ENCODE results near the gene PLEK.

Gene PLEK

DNA sequence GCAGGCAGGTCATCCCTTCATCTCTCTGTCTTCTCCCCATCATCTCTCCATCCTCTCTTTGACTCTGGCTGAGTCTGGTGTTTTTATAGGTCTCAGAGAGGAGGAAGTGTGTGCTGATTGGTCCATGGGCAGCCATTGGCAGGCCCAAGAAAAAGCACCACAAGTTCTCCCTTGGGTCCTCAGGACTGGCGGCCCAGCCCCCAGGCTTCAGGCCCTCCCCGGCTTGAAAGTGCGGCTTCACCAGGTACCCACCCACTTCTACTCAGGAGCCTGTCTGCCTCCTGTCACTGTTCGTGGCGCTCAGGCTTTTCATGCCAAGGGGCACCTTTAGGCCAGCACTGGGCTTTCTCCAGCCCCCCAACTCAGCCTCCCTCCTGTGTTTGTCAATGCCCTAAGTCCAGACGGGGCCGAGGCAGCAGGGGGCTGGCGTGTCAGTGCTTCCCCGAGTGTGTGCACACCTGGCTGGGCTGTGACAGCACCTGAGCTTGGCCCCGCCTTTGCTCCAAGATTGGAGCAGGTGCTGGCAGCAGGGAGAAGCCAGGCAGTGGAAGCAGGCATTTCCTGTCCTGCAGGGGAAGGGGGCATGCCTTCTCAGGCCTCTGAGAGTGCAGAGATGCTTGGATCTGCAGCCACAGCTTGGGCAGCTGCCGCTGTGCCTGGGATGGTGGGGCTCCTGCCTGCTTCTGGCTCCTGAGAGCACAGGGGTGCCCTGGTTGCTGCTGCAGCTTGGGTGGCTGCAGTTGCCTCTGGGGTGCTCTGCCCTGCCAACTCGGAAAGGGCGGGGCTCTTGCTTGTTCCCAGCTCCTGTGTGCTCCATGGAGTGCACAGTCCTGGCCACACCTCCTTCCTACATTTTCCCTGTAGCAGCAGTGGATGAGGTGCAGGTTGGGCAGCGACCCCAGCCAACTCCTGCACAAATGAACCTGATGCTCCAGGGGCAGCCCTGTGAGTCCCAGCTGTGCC is 67.9 kb downstream of the PLEK start:
- Histone ChIP-seq H3K4me1 (peaks cover 0 to 42% (median 17%) of the 10 kb centered on the region in 4 donors), H3K27me3 (no peaks in the 10 kb centered on the region), H3K27ac (no peak overlapping the region), H3K9me3 (no peaks in the 10 kb centered on the region), H3K4me3 (no peak overlapping the region), H3K36me3 (no peaks in the 10 kb centered on the region)
- intact Hi-C loops (cut with DNase I; ENCODE audit: low total_unique reads) = no loop called here
- TF ChIP-seq, protein P1, sequence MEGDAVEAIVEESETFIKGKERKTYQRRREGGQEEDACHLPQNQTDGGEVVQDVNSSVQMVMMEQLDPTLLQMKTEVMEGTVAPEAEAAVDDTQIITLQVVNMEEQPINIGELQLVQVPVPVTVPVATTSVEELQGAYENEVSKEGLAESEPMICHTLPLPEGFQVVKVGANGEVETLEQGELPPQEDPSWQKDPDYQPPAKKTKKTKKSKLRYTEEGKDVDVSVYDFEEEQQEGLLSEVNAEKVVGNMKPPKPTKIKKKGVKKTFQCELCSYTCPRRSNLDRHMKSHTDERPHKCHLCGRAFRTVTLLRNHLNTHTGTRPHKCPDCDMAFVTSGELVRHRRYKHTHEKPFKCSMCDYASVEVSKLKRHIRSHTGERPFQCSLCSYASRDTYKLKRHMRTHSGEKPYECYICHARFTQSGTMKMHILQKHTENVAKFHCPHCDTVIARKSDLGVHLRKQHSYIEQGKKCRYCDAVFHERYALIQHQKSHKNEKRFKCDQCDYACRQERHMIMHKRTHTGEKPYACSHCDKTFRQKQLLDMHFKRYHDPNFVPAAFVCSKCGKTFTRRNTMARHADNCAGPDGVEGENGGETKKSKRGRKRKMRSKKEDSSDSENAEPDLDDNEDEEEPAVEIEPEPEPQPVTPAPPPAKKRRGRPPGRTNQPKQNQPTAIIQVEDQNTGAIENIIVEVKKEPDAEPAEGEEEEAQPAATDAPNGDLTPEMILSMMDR (IDR thresholded peaks at IDR 0.05) = no peak
- DNase-seq = no peak

DNA sequence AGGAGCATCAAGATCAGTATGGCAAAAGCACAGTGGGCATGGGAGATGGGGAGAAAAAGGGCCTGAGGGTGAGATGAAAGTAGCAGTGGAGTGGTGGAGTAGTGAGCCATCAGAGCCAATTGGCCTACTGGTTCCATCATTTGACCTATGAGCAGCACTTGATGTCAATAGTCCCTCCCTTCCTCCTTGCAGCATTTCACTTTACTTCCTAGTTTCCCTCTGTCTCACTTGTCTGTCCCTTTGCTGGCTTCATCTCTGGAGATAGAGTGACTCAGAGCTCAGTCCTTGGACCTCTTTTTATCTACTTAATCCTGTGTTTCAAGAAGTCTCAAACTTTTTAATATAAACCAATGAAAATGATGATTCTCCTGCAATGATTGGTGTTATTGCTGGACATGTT is 69.9 kb downstream of the PLEK start:
- Histone ChIP-seq H3K4me1 (peaks cover 0 to 45% (median 20%) of the 10 kb centered on the region in 4 donors), H3K27me3 (no peaks in the 10 kb centered on the region), H3K36me3 (no peaks in the 10 kb centered on the region), H3K9me3 (no peaks in the 10 kb centered on the region), H3K4me3 (no peak overlapping the region), H3K27ac (peak overlapping the region; percentile 69 to 83)
- DNase-seq = no peak
- intact Hi-C loops (cut with DNase I; ENCODE audit: low total_unique reads) = no loop called here
- TF ChIP-seq, protein P1 (IDR thresholded peaks at IDR 0.05) = no peak

DNA sequence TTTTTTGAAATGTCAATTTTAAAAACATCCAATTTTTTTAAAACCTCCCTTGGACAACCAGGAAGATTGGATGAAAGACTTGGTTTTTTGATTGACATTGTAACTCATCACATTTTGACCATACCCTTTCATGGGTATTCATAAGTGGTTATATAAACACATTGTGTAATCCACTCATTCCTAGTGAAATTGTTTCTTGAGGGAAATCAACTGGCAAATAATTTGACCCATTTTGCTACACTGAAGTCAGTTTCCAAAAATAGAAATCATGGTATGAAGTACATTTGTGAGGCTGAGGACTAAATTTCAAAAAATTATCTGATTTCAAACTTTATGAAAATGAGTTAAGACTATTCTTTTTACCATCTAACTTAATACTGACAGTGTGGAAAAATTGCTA is 70.5 kb downstream of the PLEK start:
- H3K27ac ChIP-seq = peak overlapping the region; percentile 69 to 83
- no peaks in the 10 kb centered on the region for H3K27me3 ChIP-seq
- no peak for DNase-seq
- no peak overlapping the region for H3K4me3 ChIP-seq
- no peaks in the 10 kb centered on the region for H3K36me3 ChIP-seq
- intact Hi-C loops (cut with DNase I; ENCODE audit: low total_unique reads) = no loop called here
- no peaks in the 10 kb centered on the region for H3K9me3 ChIP-seq
- TF ChIP-seq, protein P1 (IDR thresholded peaks at IDR 0.05) = no peak
- peaks cover 0 to 51% (median 23%) of the 10 kb centered on the region in 4 donors for H3K4me1 ChIP-seq

DNA sequence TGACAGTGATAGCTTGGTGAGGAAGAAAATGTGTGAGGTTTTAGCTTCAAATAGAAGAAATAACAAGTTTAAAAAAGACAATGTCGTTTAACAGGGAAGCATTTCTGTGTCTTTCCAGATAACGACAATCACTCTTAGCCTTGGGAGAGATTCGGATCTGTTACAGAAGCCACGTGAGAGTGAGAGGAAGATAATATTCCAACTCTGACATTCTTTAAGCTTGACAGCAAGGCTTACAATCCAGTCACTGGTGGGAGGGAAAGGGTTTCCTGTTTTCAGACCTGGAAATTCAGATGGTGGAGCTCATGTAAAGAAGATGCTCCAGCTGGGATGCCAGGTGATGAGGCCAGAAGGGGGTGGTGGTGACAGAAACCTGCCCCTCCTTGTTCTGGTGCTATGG is 71.2 kb downstream of the PLEK start:
- Histone ChIP-seq H3K27ac (peak overlapping the region; percentile 69 to 83), H3K27me3 (no peaks in the 10 kb centered on the region), H3K9me3 (no peaks in the 10 kb centered on the region), H3K4me3 (no peak overlapping the region), H3K4me1 (peaks cover 0 to 53% (median 25%) of the 10 kb centered on the region in 4 donors), H3K36me3 (no peaks in the 10 kb centered on the region)
- no peak for DNase-seq
- intact Hi-C loops (cut with DNase I; ENCODE audit: low total_unique reads) = no loop called here
- TF ChIP-seq, protein P1 (IDR thresholded peaks at IDR 0.05) = no peak

DNA sequence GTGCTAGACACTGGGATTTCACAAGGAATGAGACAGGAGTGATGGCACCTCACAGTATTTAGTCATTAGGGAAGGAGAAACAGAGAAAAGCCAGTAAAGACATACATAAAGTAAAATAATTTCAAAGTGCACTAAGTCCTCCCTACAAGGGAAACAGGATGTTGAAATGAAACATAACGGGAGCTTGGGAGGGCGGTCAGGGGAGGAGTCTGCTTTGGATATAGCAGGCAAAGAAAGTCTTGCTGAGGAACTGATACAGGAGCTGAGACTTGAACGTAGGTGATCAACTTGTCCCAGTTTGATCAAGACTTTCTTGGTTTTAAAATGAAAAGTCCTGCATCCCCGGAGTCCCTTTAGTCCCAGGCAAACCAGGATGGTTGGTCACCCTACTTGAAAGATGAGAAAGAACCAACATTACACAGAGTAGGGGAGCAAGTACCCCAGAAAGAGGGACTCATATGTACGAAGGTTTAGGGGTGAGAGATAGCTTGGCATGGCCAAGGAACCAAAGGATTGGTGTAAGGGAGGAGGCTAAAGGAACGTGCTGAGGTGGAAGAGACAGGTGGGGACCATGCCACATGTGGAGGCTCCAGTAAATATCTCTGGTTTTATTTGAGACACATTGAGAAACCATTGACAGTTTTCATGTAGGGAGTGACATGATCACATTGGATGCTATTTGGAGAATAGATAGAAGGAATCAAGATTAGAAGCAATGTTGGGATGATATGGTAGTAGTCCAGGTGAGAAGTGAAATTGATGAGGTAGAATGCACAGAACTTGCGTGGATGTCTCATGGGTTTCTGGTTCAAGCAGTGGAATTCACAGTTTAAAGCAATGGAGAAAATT is 73.6 kb downstream of the PLEK start:
- no peak for DNase-seq
- Histone ChIP-seq H3K4me3 (no peak overlapping the region), H3K4me1 (peaks cover 0 to 52% (median 25%) of the 10 kb centered on the region in 4 donors), H3K36me3 (no peaks in the 10 kb centered on the region), H3K27me3 (no peaks in the 10 kb centered on the region), H3K27ac (peak overlapping the region; percentile 1 to 83), H3K9me3 (no peaks in the 10 kb centered on the region)
- TF ChIP-seq, protein P1 (IDR thresholded peaks at IDR 0.05) = no peak
- intact Hi-C loops (cut with DNase I; ENCODE audit: low total_unique reads) = no loop called here
